Endothelial cell (in vitro differentiated cells): ENCODE measurements around the gene ITPKB. TPM values are rescaled to one million over a fixed set of nuclear protein-coding genes. Genes with fewer than 3 reads are reported as not detected.

Source experiments
- DNase-seq: peaks from one replicate; pipeline ENCODE4 v3.0.0; 2021; ENCODE audit warnings: low spot score
- H3K27ac Mint-ChIP-seq: one replicate; pipeline ENCODE4 v1.8.0; 2021; ENCODE audit warnings: mixed read lengths, inconsistent platforms; ENCODE audit not compliant: unreplicated experiment
- H3K27me3 Mint-ChIP-seq: one replicate; pipeline ENCODE4 v1.8.0; 2021; ENCODE audit warnings: mild to moderate bottlenecking, moderate library complexity, mixed read lengths, inconsistent platforms; ENCODE audit not compliant: unreplicated experiment
- H3K36me3 Mint-ChIP-seq: one replicate; pipeline ENCODE4 v1.8.0; 2021; ENCODE audit warnings: mild to moderate bottlenecking, low read depth, mixed read lengths, inconsistent platforms; ENCODE audit not compliant: unreplicated experiment
- H3K4me1 Mint-ChIP-seq: one replicate; pipeline ENCODE4 v1.8.0; 2021; ENCODE audit warnings: mild to moderate bottlenecking, mixed read lengths, inconsistent platforms; ENCODE audit not compliant: unreplicated experiment
- H3K4me3 Mint-ChIP-seq: one replicate; pipeline ENCODE4 v1.8.0; 2021; ENCODE audit warnings: mild to moderate bottlenecking, mixed read lengths, inconsistent platforms; ENCODE audit not compliant: unreplicated experiment
- H3K9me3 Mint-ChIP-seq: one replicate; pipeline ENCODE4 v1.8.0; 2021; ENCODE audit warnings: mixed read lengths, inconsistent platforms; ENCODE audit not compliant: unreplicated experiment
- total RNA-seq: library from RNA; stranded (reverse); fragmentation: NEBNext Ultra II Directional; extraction: Animal tissue kit (Norgen Biotek cat#: 25700); gene quantifications from one replicate; pipeline ENCODE4 v1.2.1, GENCODE V29; 2021; ENCODE audit not compliant: unreplicated experiment
- TF ChIP-seq, protein P1 (sequence below): fragments of 200-600 bp; sonication (generic); IDR thresholded peaks from one replicate; pipeline ENCODE4 v1.5.0; 2021; ENCODE audit warnings: antibody characterized with exemption; ENCODE audit not compliant: unreplicated experiment

ITPKB gene
- total RNA-seq, 1 donor from 2014 or later: 144 TPM

GRCh38 chr1:226708967-226709396, 30.1 kb downstream of the ITPKB start:
- Mint-ChIP-seq H3K27ac (no peak overlapping the region), H3K4me3 (no peak overlapping the region), H3K9me3 (no peaks in the 10 kb centered on the region), H3K4me1 (peaks cover 54% of the 10 kb centered on the region), H3K36me3 (peaks cover 29% of the 10 kb centered on the region), H3K27me3 (peaks cover 9% of the 10 kb centered on the region)
- TF ChIP-seq, protein P1, sequence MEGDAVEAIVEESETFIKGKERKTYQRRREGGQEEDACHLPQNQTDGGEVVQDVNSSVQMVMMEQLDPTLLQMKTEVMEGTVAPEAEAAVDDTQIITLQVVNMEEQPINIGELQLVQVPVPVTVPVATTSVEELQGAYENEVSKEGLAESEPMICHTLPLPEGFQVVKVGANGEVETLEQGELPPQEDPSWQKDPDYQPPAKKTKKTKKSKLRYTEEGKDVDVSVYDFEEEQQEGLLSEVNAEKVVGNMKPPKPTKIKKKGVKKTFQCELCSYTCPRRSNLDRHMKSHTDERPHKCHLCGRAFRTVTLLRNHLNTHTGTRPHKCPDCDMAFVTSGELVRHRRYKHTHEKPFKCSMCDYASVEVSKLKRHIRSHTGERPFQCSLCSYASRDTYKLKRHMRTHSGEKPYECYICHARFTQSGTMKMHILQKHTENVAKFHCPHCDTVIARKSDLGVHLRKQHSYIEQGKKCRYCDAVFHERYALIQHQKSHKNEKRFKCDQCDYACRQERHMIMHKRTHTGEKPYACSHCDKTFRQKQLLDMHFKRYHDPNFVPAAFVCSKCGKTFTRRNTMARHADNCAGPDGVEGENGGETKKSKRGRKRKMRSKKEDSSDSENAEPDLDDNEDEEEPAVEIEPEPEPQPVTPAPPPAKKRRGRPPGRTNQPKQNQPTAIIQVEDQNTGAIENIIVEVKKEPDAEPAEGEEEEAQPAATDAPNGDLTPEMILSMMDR: no peak
- no peak for DNase-seq

DNA sequence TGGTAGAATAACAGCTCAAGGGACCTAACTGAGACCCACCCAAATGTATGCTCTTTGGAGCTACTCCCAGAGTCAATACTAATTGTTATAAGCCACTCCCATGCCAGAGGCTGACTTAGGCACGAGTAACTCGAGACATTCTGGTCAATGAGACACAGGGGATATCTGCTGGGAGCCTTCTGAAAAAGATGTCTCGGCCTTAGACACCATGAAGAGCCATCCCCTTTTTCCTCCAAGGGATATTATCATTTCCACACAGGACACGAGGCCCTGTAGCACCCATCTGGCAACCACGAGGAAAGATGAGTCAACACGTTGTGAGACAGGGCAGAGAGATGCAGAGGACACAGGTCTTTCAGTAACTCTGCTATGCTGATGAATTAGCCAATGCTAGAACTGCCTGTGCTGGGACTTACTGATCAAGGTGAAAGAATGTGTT, 30.7 kb downstream of the ITPKB start:
- H3K27me3 Mint-ChIP-seq: peaks cover 6% of the 10 kb centered on the region
- no peak for DNase-seq
- H3K9me3 Mint-ChIP-seq: no peaks in the 10 kb centered on the region
- peaks cover 23% of the 10 kb centered on the region for H3K36me3 Mint-ChIP-seq
- TF ChIP-seq, protein P1: no peak
- H3K27ac Mint-ChIP-seq: no peak overlapping the region
- no peak overlapping the region for H3K4me3 Mint-ChIP-seq
- peaks cover 52% of the 10 kb centered on the region for H3K4me1 Mint-ChIP-seq

GRCh38 chr1:226706684-226707083, 32.4 kb downstream of the ITPKB start:
- DNase-seq: no peak
- H3K9me3 Mint-ChIP-seq: no peaks in the 10 kb centered on the region
- peaks cover 18% of the 10 kb centered on the region for H3K36me3 Mint-ChIP-seq
- H3K27ac Mint-ChIP-seq: no peak overlapping the region
- peaks cover 51% of the 10 kb centered on the region for H3K4me1 Mint-ChIP-seq
- TF ChIP-seq, protein P1: no peak
- peaks cover 2% of the 10 kb centered on the region for H3K27me3 Mint-ChIP-seq
- no peak overlapping the region for H3K4me3 Mint-ChIP-seq

DNA sequence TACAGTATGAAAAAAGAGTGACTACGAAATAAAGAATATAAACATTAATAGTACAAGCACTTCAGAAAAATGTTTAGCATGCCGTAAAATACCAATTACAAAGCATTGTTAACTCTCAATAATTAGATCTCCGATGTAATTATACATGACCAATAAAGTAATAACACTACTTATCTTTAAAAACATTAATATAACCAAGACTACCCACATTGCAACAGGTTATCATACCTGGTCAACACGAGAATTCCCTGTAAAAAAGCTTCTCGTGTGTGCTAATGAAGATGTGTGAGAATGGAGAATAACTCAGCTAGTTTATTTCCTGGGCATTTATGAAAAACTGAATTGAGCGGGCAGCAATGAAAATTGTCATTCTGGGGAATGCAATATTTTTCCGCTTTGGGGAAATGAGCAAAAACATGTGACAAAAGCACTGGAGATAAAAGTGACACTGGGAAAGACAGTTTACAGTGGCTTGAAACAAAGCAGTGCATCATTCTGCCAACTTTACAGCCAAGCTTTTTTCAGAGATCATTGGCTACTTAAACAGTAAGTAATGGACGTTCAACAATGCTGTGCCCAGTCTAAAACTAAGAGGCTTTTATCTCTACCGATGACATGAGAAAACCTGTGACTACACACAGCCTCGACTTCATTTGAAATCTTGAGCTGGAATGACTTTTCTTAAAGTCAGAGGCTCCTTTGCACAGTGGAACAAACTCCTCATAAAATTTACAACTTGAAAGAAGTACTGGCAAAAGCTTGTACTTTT, 34.7 kb downstream of the ITPKB start:
- Mint-ChIP-seq H3K36me3 (peaks cover 20% of the 10 kb centered on the region), H3K4me3 (peak overlapping the region; percentile 11), H3K27ac (peak overlapping the region; percentile 55), H3K27me3 (peaks cover 2% of the 10 kb centered on the region), H3K9me3 (no peaks in the 10 kb centered on the region), H3K4me1 (peaks cover 40% of the 10 kb centered on the region)
- TF ChIP-seq, protein P1: no peak
- DNase-seq: no peak
